Adrenal gland (tissue), 5 donors: ENCODE data around the gene RAB5IF.

Source experiments
- CTCF ChIP-seq, 6 experiments: fragments of 450-650 bp in 4 of 6; fragments of 200-600 bp in 2 of 6; sonication (generic) in 1 of 6; IDR thresholded peaks; 1 replicate in 5 of 6; 2 replicates in 1 of 6; pipeline versions ENCODE4 v1.5.1 to v1.8.0; 2016 to 2021; ENCODE audit warnings: antibody characterized with exemption in 6 of 6, mild to moderate bottlenecking in 2 of 6, moderate library complexity in 1 of 6
- POLR2A ChIP-seq, 2 donors: fragments of 450-650 bp; IDR thresholded peaks; one replicate each; pipeline ENCODE4 v1.6.1; 2017; ENCODE audit warnings: antibody characterized with exemption in 2 of 2, mild to moderate bottlenecking in 2 of 2, moderate library complexity in 1 of 2
- donor health status: DM: no; HTN: no; CAD: no.

- TF ChIP-seq CTCF (IDR thresholded peaks at IDR 0.05) (no peak), POLR2A (IDR thresholded peaks at IDR 0.05) (no peak)
Measured at GRCh38 chr20:36565520-36565919, 40.1 kb upstream of the RAB5IF start.
